Mesenchymal stem cell (in vitro differentiated cells and primary cell): ENCODE results near the gene THSD7A.

Source experiments
- DNase-seq: peaks from one replicate; pipeline ENCODE4 v3.0.0-alpha.2; 2013
- H2AFZ ChIP-seq: one replicate; pipeline ENCODE4 v1.6.1; 2013; ENCODE audit warnings: low read depth, mild to moderate bottlenecking, control low read depth, inconsistent platforms, low read length, moderate library complexity
- H2AK5ac ChIP-seq: 2 replicates; pipeline ENCODE4 v1.6.1; 2013; ENCODE audit warnings: low read length, moderate library complexity, mild to moderate bottlenecking, inconsistent platforms; ENCODE audit not compliant: severe bottlenecking
- H2BK120ac ChIP-seq: one replicate; pipeline ENCODE4 v1.6.1; 2013; ENCODE audit warnings: low read depth, mild to moderate bottlenecking, inconsistent platforms, low read length, moderate library complexity
- H2BK12ac ChIP-seq, 2 experiments: one replicate each; pipeline ENCODE4 v1.6.1; 2013; ENCODE audit warnings: inconsistent platforms in 2 of 2, low read length in 2 of 2, mild to moderate bottlenecking in 2 of 2, moderate library complexity in 2 of 2, control low read depth in 1 of 2
- H2BK15ac ChIP-seq: one replicate; pipeline ENCODE4 v1.6.1; 2013; ENCODE audit warnings: mild to moderate bottlenecking, low read depth, inconsistent platforms; ENCODE audit not compliant: poor library complexity, severe bottlenecking
- H2BK5ac ChIP-seq: 2 replicates; pipeline ENCODE4 v1.6.1; 2013; ENCODE audit warnings: low read depth, mild to moderate bottlenecking, low read length, control low read depth, inconsistent platforms; ENCODE audit not compliant: poor library complexity, severe bottlenecking
- H3K14ac ChIP-seq, 2 experiments: one replicate each; pipeline ENCODE4 v1.6.1; 2013; ENCODE audit warnings: inconsistent platforms in 2 of 2, low read length in 2 of 2, control low read depth in 1 of 2, mild to moderate bottlenecking in 1 of 2, moderate library complexity in 1 of 2
- H3K18ac ChIP-seq, 2 experiments: one replicate each; pipeline ENCODE4 v1.6.1; 2013; ENCODE audit warnings: inconsistent platforms in 2 of 2, low read length in 2 of 2, control low read depth in 1 of 2, low read depth in 1 of 2, mild to moderate bottlenecking in 1 of 2
- H3K23ac ChIP-seq, 2 experiments: one replicate each; pipeline ENCODE4 v1.6.1; 2013; ENCODE audit warnings: inconsistent platforms in 2 of 2, low read length in 2 of 2, mild to moderate bottlenecking in 2 of 2, moderate library complexity in 2 of 2, control low read depth in 1 of 2
- H3K27ac ChIP-seq: 2 replicates; pipeline ENCODE4 v1.5.1; 2013; ENCODE audit warnings: mild to moderate bottlenecking, moderate library complexity, low read length, control low read depth, inconsistent platforms; ENCODE audit not compliant: poor library complexity, severe bottlenecking
- H3K27me3 ChIP-seq, 2 experiments: 2 replicates each; pipeline versions ENCODE4 v1.6.1 to v1.7.0; 2013; ENCODE audit warnings: low read length in 2 of 2, mild to moderate bottlenecking in 2 of 2, moderate library complexity in 2 of 2, control low read depth in 1 of 2, inconsistent platforms in 1 of 2; ENCODE audit not compliant: control insufficient read depth in 1 of 2, insufficient read depth in 1 of 2
- H3K36me3 ChIP-seq, 2 experiments: 2 replicates each; pipeline versions ENCODE4 v1.6.1 to v1.7.0; 2013; ENCODE audit warnings: low read length in 2 of 2, control low read depth in 1 of 2, inconsistent platforms in 1 of 2, low read depth in 1 of 2, mild to moderate bottlenecking in 1 of 2; ENCODE audit not compliant: insufficient read depth in 2 of 2, control insufficient read depth in 1 of 2
- H3K4ac ChIP-seq, 2 experiments: one replicate each; pipeline ENCODE4 v1.6.1; 2013; ENCODE audit warnings: inconsistent platforms in 2 of 2, low read length in 2 of 2, mild to moderate bottlenecking in 2 of 2, moderate library complexity in 2 of 2, control low read depth in 1 of 2, low read depth in 1 of 2
- H3K4me1 ChIP-seq: 2 replicates; pipeline ENCODE4 v1.6.1; 2013; ENCODE audit warnings: low read depth, low read length, control low read depth; ENCODE audit not compliant: control insufficient read depth, insufficient read depth
- H3K4me2 ChIP-seq: 2 replicates; pipeline ENCODE4 v1.6.1; 2013; ENCODE audit warnings: low read length, mild to moderate bottlenecking, inconsistent platforms; ENCODE audit not compliant: poor library complexity, severe bottlenecking
- H3K4me3 ChIP-seq, 2 experiments: 2 replicates each; pipeline versions ENCODE4 v1.5.1 to v1.7.0; 2013; ENCODE audit warnings: low read length in 2 of 2, mild to moderate bottlenecking in 2 of 2, control low read depth in 1 of 2, low read depth in 1 of 2; ENCODE audit not compliant: insufficient read depth in 1 of 2
- H3K79me1 ChIP-seq: replicated peaks from 2 replicates; pipeline ENCODE4 v1.6.1; 2013; ENCODE audit warnings: mild to moderate bottlenecking, control low read depth, low read length, inconsistent platforms; ENCODE audit not compliant: poor library complexity, severe bottlenecking
- H3K9ac ChIP-seq: 2 replicates; pipeline ENCODE4 v1.7.0; 2013; ENCODE audit warnings: mild to moderate bottlenecking, low read length, moderate library complexity
- H3K9me3 ChIP-seq: 2 replicates; pipeline ENCODE4 v1.7.0; 2013; ENCODE audit warnings: mild to moderate bottlenecking, low read length; ENCODE audit not compliant: control insufficient read depth
- H4K8ac ChIP-seq: one replicate; pipeline ENCODE4 v1.6.1; 2013; ENCODE audit warnings: inconsistent platforms, mild to moderate bottlenecking, low read length, moderate library complexity
- H4K91ac ChIP-seq: one replicate; pipeline ENCODE4 v1.6.1; 2013; ENCODE audit warnings: mild to moderate bottlenecking, low read length, inconsistent platforms
- WGBS: methylation state at CpG from one replicate; pipeline ENCODE4 v1.1.7; 2013; ENCODE audit warnings: mixed read lengths; 5-methylcytosine and 5-hydroxymethylcytosine counted together

Gene THSD7A

GRCh38 chr7:11713352-11713751 lies 118.6 kb downstream of the THSD7A start:
- Histone ChIP-seq H3K4me3 (no peak overlapping the region), H3K9ac (no peak overlapping the region), H3K23ac (no peak overlapping the region), H4K8ac (no peak overlapping the region), H2AK5ac (no peak overlapping the region), H2BK15ac (no peak overlapping the region), H2BK12ac (no peak overlapping the region), H2AFZ (no peak overlapping the region), H3K27ac (no peak overlapping the region), H4K91ac (no peak overlapping the region), H3K18ac (no peak overlapping the region), H3K27me3 (no peaks in the 10 kb centered on the region), H2BK5ac (no peak overlapping the region), H3K4me1 (no peaks in the 10 kb centered on the region), H3K14ac (no peak overlapping the region), H2BK120ac (no peak overlapping the region), H3K36me3 (no peaks in the 10 kb centered on the region), H3K4ac (no peak overlapping the region), H3K9me3 (no peaks in the 10 kb centered on the region), H3K79me1 (no peaks in the 10 kb centered on the region), H3K4me2 (no peak overlapping the region)
- WGBS, result 51% methylated on average over 3 of the region's 3 CpGs
- no peak for DNase-seq

GRCh38 chr7:11710377-11710776 lies 121.6 kb downstream of the THSD7A start:
- no peak overlapping the region for H4K8ac ChIP-seq
- no peaks in the 10 kb centered on the region for H3K36me3 ChIP-seq
- H3K18ac ChIP-seq, result no peak overlapping the region
- H3K4me3 ChIP-seq, result no peak overlapping the region
- no peak overlapping the region for H2AK5ac ChIP-seq
- no peak overlapping the region for H4K91ac ChIP-seq
- no peaks in the 10 kb centered on the region for H3K79me1 ChIP-seq
- H3K9me3 ChIP-seq, result no peaks in the 10 kb centered on the region
- H3K4me1 ChIP-seq, result no peaks in the 10 kb centered on the region
- no peak overlapping the region for H3K27ac ChIP-seq
- no peak overlapping the region for H2AFZ ChIP-seq
- WGBS, result no CpG with 5 or more reads among the region's 1 CpG
- H3K23ac ChIP-seq, result no peak overlapping the region
- H2BK120ac ChIP-seq, result no peak overlapping the region
- no peak overlapping the region for H3K14ac ChIP-seq
- no peak overlapping the region for H2BK12ac ChIP-seq
- no peak overlapping the region for H2BK5ac ChIP-seq
- H3K4ac ChIP-seq, result no peak overlapping the region
- no peak overlapping the region for H3K9ac ChIP-seq
- no peaks in the 10 kb centered on the region for H3K27me3 ChIP-seq
- DNase-seq, result no peak
- H2BK15ac ChIP-seq, result no peak overlapping the region
- H3K4me2 ChIP-seq, result no peak overlapping the region

GRCh38 chr7:11709196-11709595 lies 122.8 kb downstream of the THSD7A start:
- H2BK5ac ChIP-seq, result no peak overlapping the region
- H3K14ac ChIP-seq, result no peak overlapping the region
- no peak overlapping the region for H3K18ac ChIP-seq
- no peak overlapping the region for H2AFZ ChIP-seq
- H4K8ac ChIP-seq, result no peak overlapping the region
- H3K27me3 ChIP-seq, result no peaks in the 10 kb centered on the region
- H3K79me1 ChIP-seq, result no peaks in the 10 kb centered on the region
- no peak overlapping the region for H2BK120ac ChIP-seq
- DNase-seq, result no peak
- H2AK5ac ChIP-seq, result no peak overlapping the region
- H3K23ac ChIP-seq, result no peak overlapping the region
- H3K9ac ChIP-seq, result no peak overlapping the region
- no peak overlapping the region for H3K4ac ChIP-seq
- no peak overlapping the region for H3K4me2 ChIP-seq
- no peak overlapping the region for H4K91ac ChIP-seq
- no peak overlapping the region for H2BK15ac ChIP-seq
- H3K9me3 ChIP-seq, result no peaks in the 10 kb centered on the region
- no peak overlapping the region for H3K4me3 ChIP-seq
- no peaks in the 10 kb centered on the region for H3K36me3 ChIP-seq
- H2BK12ac ChIP-seq, result no peak overlapping the region
- H3K27ac ChIP-seq, result no peak overlapping the region
- H3K4me1 ChIP-seq, result no peaks in the 10 kb centered on the region

GRCh38 chr7:11707606-11708193 lies 124.3 kb downstream of the THSD7A start:
- H3K79me1 ChIP-seq, result no peaks in the 10 kb centered on the region
- no peak overlapping the region for H4K91ac ChIP-seq
- no peaks in the 10 kb centered on the region for H3K9me3 ChIP-seq
- no peaks in the 10 kb centered on the region for H3K27me3 ChIP-seq
- no peak overlapping the region for H2BK12ac ChIP-seq
- H3K23ac ChIP-seq, result no peak overlapping the region
- H3K4ac ChIP-seq, result no peak overlapping the region
- no peak overlapping the region for H2BK120ac ChIP-seq
- no peak overlapping the region for H2BK5ac ChIP-seq
- peak overlapping the region; percentile 61 for H3K27ac ChIP-seq
- no peak overlapping the region for H3K4me2 ChIP-seq
- no peak overlapping the region for H3K18ac ChIP-seq
- H3K14ac ChIP-seq, result no peak overlapping the region
- no peak overlapping the region for H4K8ac ChIP-seq
- H3K36me3 ChIP-seq, result no peaks in the 10 kb centered on the region
- no peak overlapping the region for H3K4me3 ChIP-seq
- H2BK15ac ChIP-seq, result no peak overlapping the region
- H2AK5ac ChIP-seq, result no peak overlapping the region
- H3K9ac ChIP-seq, result no peak overlapping the region
- H3K4me1 ChIP-seq, result no peaks in the 10 kb centered on the region
- peak; percentile 6 for DNase-seq
- WGBS, result no CpG with 5 or more reads among the region's 2 CpGs
- no peak overlapping the region for H2AFZ ChIP-seq
